ENCODE results near the gene PTPRF. TPM values are rescaled to one million over a fixed set of nuclear protein-coding genes. Genes with fewer than 3 reads are reported as not detected.
A peak's percentile ranks its signal among the peaks of the same experiment; 100 is the strongest.

Gene PTPRF
- total and polyA plus RNA-seq, 4 donors = 41.2 to 241 (median 85.6) TPM

GRCh38 chr1:43527111-43527878, 3.4 kb upstream of the PTPRF start:
- Histone ChIP-seq H3K4me1 (ENCODE audit: control insufficient read depth in 4 of 4, insufficient read depth in 4 of 4, low read length in 3 of 4) (peaks cover 0 to 14% (median 12%) of the 10 kb centered on the region in 4 donors), H3K4me3 (ENCODE audit: low read depth in 1 of 3, low read length in 3 of 3) (no peak overlapping the region), H3K9me3 (ENCODE audit: control insufficient read depth in 4 of 4, low read length in 3 of 4) (no peaks in the 10 kb centered on the region), H3K36me3 (ENCODE audit: control insufficient read depth in 4 of 4, insufficient read depth in 3 of 4, low read depth in 1 of 4, low read length in 3 of 4) (no peaks in the 10 kb centered on the region), H3K27me3 (ENCODE audit: control insufficient read depth in 4 of 4, insufficient read depth in 4 of 4, low read length in 3 of 4) (no peaks in the 10 kb centered on the region), H3K9ac (ENCODE audit: low read depth in 1 of 2, low read length in 2 of 2) (no peak overlapping the region), H3K27ac (ENCODE audit: low read depth in 1 of 2, low read length in 2 of 2) (no peak overlapping the region)
- WGBS = 90% methylated on average over 12 of the region's 12 CpGs
- TF ChIP-seq RAD21 (IDR thresholded peaks at IDR 0.05) (no peak), GABPA (IDR thresholded peaks at IDR 0.05 in 1 of 2, conservative IDR thresholded peaks at IDR 0.05 in 1 of 2) (no peak), ZBTB33 (IDR thresholded peaks at IDR 0.05) (no peak), HNF4G (IDR thresholded peaks at IDR 0.05) (no peak)
- no peak for DNase-seq (ENCODE audit: low spot score)

GRCh38 chr1:43529206-43529731, 1.4 kb upstream of the PTPRF start:
- Histone ChIP-seq H3K9ac (ENCODE audit: low read depth in 1 of 2, low read length in 2 of 2) (no peak overlapping the region), H3K36me3 (ENCODE audit: control insufficient read depth in 4 of 4, insufficient read depth in 3 of 4, low read depth in 1 of 4, low read length in 3 of 4) (no peaks in the 10 kb centered on the region), H3K27ac (ENCODE audit: low read depth in 1 of 2, low read length in 2 of 2) (no peak overlapping the region), H3K27me3 (ENCODE audit: control insufficient read depth in 4 of 4, insufficient read depth in 4 of 4, low read length in 3 of 4) (no peaks in the 10 kb centered on the region), H3K9me3 (ENCODE audit: control insufficient read depth in 4 of 4, low read length in 3 of 4) (no peaks in the 10 kb centered on the region), H3K4me3 (ENCODE audit: low read depth in 1 of 3, low read length in 3 of 3) (no peak overlapping the region), H3K4me1 (ENCODE audit: control insufficient read depth in 4 of 4, insufficient read depth in 4 of 4, low read length in 3 of 4) (peaks cover 0 to 34% (median 28%) of the 10 kb centered on the region in 4 donors)
- WGBS = 29% methylated on average over 11 of the region's 11 CpGs
- TF ChIP-seq RAD21 (IDR thresholded peaks at IDR 0.05) = peak; percentile 99
- TF ChIP-seq HNF4G (IDR thresholded peaks at IDR 0.05) = no peak
- TF ChIP-seq HNF4A (conservative IDR thresholded peaks at IDR 0.05) = peak; percentile 6 to 9
- TF ChIP-seq MAX (IDR thresholded peaks at IDR 0.05) = no peak
- TF ChIP-seq NR2F2 (IDR thresholded peaks at IDR 0.05) = no peak
- no peak for TF ChIP-seq FOXA2 (IDR thresholded peaks at IDR 0.05)
- TF ChIP-seq JUND (IDR thresholded peaks at IDR 0.05) = no peak
- peak; percentile 15 to 51 for TF ChIP-seq RXRA (IDR thresholded peaks at IDR 0.05)
- no peak for TF ChIP-seq TAF1 (conservative IDR thresholded peaks at IDR 0.05)
- no peak for TF ChIP-seq EGR1 (IDR thresholded peaks at IDR 0.05; ENCODE audit: low read depth in 2 of 2)
- TF ChIP-seq, protein P1, sequence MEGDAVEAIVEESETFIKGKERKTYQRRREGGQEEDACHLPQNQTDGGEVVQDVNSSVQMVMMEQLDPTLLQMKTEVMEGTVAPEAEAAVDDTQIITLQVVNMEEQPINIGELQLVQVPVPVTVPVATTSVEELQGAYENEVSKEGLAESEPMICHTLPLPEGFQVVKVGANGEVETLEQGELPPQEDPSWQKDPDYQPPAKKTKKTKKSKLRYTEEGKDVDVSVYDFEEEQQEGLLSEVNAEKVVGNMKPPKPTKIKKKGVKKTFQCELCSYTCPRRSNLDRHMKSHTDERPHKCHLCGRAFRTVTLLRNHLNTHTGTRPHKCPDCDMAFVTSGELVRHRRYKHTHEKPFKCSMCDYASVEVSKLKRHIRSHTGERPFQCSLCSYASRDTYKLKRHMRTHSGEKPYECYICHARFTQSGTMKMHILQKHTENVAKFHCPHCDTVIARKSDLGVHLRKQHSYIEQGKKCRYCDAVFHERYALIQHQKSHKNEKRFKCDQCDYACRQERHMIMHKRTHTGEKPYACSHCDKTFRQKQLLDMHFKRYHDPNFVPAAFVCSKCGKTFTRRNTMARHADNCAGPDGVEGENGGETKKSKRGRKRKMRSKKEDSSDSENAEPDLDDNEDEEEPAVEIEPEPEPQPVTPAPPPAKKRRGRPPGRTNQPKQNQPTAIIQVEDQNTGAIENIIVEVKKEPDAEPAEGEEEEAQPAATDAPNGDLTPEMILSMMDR (IDR thresholded peaks at IDR 0.05; ENCODE audit: low read depth, low read length, missing input control) = peak; percentile 99
- no peak for TF ChIP-seq ATF3 (IDR thresholded peaks at IDR 0.05)
- TF ChIP-seq SP1 (IDR thresholded peaks at IDR 0.05) = no peak
- TF ChIP-seq YY1 (IDR thresholded peaks at IDR 0.05) = no peak
- TF ChIP-seq GABPA (IDR thresholded peaks at IDR 0.05 in 1 of 2, conservative IDR thresholded peaks at IDR 0.05 in 1 of 2) = no peak
- no peak for TF ChIP-seq FOXA1 (IDR thresholded peaks at IDR 0.05)
- TF ChIP-seq ZBTB33 (IDR thresholded peaks at IDR 0.05) = no peak
- TF ChIP-seq, protein P2, sequence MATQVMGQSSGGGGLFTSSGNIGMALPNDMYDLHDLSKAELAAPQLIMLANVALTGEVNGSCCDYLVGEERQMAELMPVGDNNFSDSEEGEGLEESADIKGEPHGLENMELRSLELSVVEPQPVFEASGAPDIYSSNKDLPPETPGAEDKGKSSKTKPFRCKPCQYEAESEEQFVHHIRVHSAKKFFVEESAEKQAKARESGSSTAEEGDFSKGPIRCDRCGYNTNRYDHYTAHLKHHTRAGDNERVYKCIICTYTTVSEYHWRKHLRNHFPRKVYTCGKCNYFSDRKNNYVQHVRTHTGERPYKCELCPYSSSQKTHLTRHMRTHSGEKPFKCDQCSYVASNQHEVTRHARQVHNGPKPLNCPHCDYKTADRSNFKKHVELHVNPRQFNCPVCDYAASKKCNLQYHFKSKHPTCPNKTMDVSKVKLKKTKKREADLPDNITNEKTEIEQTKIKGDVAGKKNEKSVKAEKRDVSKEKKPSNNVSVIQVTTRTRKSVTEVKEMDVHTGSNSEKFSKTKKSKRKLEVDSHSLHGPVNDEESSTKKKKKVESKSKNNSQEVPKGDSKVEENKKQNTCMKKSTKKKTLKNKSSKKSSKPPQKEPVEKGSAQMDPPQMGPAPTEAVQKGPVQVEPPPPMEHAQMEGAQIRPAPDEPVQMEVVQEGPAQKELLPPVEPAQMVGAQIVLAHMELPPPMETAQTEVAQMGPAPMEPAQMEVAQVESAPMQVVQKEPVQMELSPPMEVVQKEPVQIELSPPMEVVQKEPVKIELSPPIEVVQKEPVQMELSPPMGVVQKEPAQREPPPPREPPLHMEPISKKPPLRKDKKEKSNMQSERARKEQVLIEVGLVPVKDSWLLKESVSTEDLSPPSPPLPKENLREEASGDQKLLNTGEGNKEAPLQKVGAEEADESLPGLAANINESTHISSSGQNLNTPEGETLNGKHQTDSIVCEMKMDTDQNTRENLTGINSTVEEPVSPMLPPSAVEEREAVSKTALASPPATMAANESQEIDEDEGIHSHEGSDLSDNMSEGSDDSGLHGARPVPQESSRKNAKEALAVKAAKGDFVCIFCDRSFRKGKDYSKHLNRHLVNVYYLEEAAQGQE (IDR thresholded peaks at IDR 0.05) = no peak
- peak; percentile 88 for DNase-seq (ENCODE audit: low spot score)
